ENCODE data around the gene CLIP3. TPM values are rescaled to one million over a fixed set of nuclear protein-coding genes. Genes with fewer than 3 reads are reported as not detected.

The CLIP3 gene
- total RNA-seq, 6 experiments from 2014 or later = 0.55 to 1.6 (median 0.94) TPM

GRCh38 chr19:36054733-36055686 lies 22.3 kb upstream of the CLIP3 start, which contains the start of gene WDR62:
Gene WDR62, plus strand, starts transcription at chr19:36054897. Its CDS starts 75 bp downstream, at chr19:36054972.
- intact Hi-C loops (cut with DNase I) = no loop called here
- Histone ChIP-seq H3K27ac (peak within 1 kb of the TSS; percentile 53 to 90 (median 85)), H3K4me1 (peaks cover 0 to 26% (median 3%) of the 10 kb centered on the region in 4 donors), H3K27me3 (no peaks in the 10 kb centered on the region), H3K4me3 (peak within 1 kb of the TSS; percentile 53 to 63 (median 60)), H3K36me3 (no peaks in the 10 kb centered on the region), H3K9me3 (no peaks in the 10 kb centered on the region)
- WGBS (ENCODE audit: insufficient coverage, low coverage, low lambda C conversion rate, missing lambda C conversion rate) = 4% methylated on average over 24 of the region's 76 CpGs
- ATAC-seq = peak; percentile 79 to 89 (median 85)
- DNase-seq = peak; percentile 95 to 96 (median 95)
- TF ChIP-seq POLR2A (IDR thresholded peaks at IDR 0.05) = no peak
- no peak for TF ChIP-seq CTCF (IDR thresholded peaks at IDR 0.05)

- TF ChIP-seq POLR2A (IDR thresholded peaks at IDR 0.05) (peak; percentile 82), CTCF (IDR thresholded peaks at IDR 0.05) (peak; percentile 25 to 40 (median 35))
- Histone ChIP-seq H3K4me3 (peak within 1 kb of the TSS; percentile 53 to 63 (median 60)), H3K4me1 (peaks cover 0 to 23% (median 2%) of the 10 kb centered on the region in 4 donors), H3K27me3 (no peaks in the 10 kb centered on the region), H3K36me3 (no peaks in the 10 kb centered on the region), H3K9me3 (no peaks in the 10 kb centered on the region), H3K27ac (peak within 1 kb of the TSS; percentile 53 to 90 (median 85))
- peak; percentile 87 to 94 (median 91) for ATAC-seq
- peak; percentile 99 to 100 (median 100) for DNase-seq
- intact Hi-C loops (cut with DNase I) = no loop called here
- WGBS (ENCODE audit: insufficient coverage, low coverage, low lambda C conversion rate, missing lambda C conversion rate) = 0% methylated on average over 4 of the region's 56 CpGs
Observed at GRCh38 chr19:36054119-36054732, 21.6 kb upstream of the CLIP3 start, which contains the start of gene THAP8. Gene THAP8, minus strand, starts transcription at chr19:36054285. Its CDS starts 68 bp downstream, at chr19:36054217.

GRCh38 chr19:36051637-36052036 lies 19.0 kb upstream of the CLIP3 start:
- no peak for TF ChIP-seq CTCF (IDR thresholded peaks at IDR 0.05)
- no peak for TF ChIP-seq POLR2A (IDR thresholded peaks at IDR 0.05)
- H3K9me3 ChIP-seq = no peaks in the 10 kb centered on the region
- H3K27me3 ChIP-seq = no peaks in the 10 kb centered on the region
- no peak for DNase-seq
- peaks cover 0 to 13% (median 0%) of the 10 kb centered on the region in 4 donors for H3K4me1 ChIP-seq
- H3K4me3 ChIP-seq = no peak overlapping the region
- intact Hi-C loops (cut with DNase I) = no loop called here
- H3K27ac ChIP-seq = no peak overlapping the region
- H3K36me3 ChIP-seq = no peaks in the 10 kb centered on the region
- no peak for ATAC-seq
- 75% methylated on average over 3 of the region's 4 CpGs for WGBS (ENCODE audit: insufficient coverage, low coverage, low lambda C conversion rate, missing lambda C conversion rate)

- H3K36me3 ChIP-seq = no peaks in the 10 kb centered on the region
- intact Hi-C loops (cut with DNase I) = no loop called here
- H3K4me3 ChIP-seq = no peak overlapping the region
- 83% methylated on average over 3 of the region's 3 CpGs for WGBS (ENCODE audit: insufficient coverage, low coverage, low lambda C conversion rate, missing lambda C conversion rate)
- DNase-seq = no peak
- ATAC-seq = no peak
- H3K27me3 ChIP-seq = no peaks in the 10 kb centered on the region
- H3K9me3 ChIP-seq = no peaks in the 10 kb centered on the region
- no peak overlapping the region for H3K27ac ChIP-seq
- no peak for TF ChIP-seq POLR2A (IDR thresholded peaks at IDR 0.05)
- peak in 2 of 4 donors; percentile 13 to 18 for TF ChIP-seq CTCF (IDR thresholded peaks at IDR 0.05)
- H3K4me1 ChIP-seq = peaks cover 0 to 13% (median 0%) of the 10 kb centered on the region in 4 donors
Observed at GRCh38 chr19:36051236-36051635, 18.6 kb upstream of the CLIP3 start.

Data from right lobe of liver (tissue), 6 donors.